ENCODE results near the gene CSPG4.
A peak's percentile ranks its signal among the peaks of the same experiment; 100 is the strongest.
"Not testable (repeated sequence)": the region's sequence is repeated elsewhere in the genome, so short reads cannot be mapped to it uniquely, and the experiment has no call there.

The CSPG4 gene

GRCh38 chr15:75739791-75740190, 27.1 kb upstream of the CSPG4 start:
- no peak for TF ChIP-seq CTCF (IDR thresholded peaks at IDR 0.05; ENCODE audit: extremely low read depth, missing control alignments)

GRCh38 chr15:75738647-75739325, 26.1 kb upstream of the CSPG4 start:
- TF ChIP-seq CTCF (IDR thresholded peaks at IDR 0.05; ENCODE audit: extremely low read depth, missing control alignments): no peak
- peak; percentile 99 for DNase-seq (ENCODE audit: low spot score)

More at GRCh38 chr15:75739791-75740190, 27.1 kb upstream of the CSPG4 start:
- DNase-seq (ENCODE audit: low spot score): no peak

- TF ChIP-seq CTCF (IDR thresholded peaks at IDR 0.05; ENCODE audit: extremely low read depth, missing control alignments): no peak
- DNase-seq (ENCODE audit: low spot score): no peak
Measured at GRCh38 chr15:75738014-75738646, 25.5 kb upstream of the CSPG4 start.

GRCh38 chr15:75737116-75738013, 24.7 kb upstream of the CSPG4 start:
- DNase-seq (ENCODE audit: low spot score): not testable (repeated sequence)

GRCh38 chr15:75736256-75736655, 23.6 kb upstream of the CSPG4 start:
- no peak for DNase-seq (ENCODE audit: low spot score)
- TF ChIP-seq CTCF (IDR thresholded peaks at IDR 0.05; ENCODE audit: extremely low read depth, missing control alignments): no peak

GRCh38 chr15:75734861-75735760, 22.5 kb upstream of the CSPG4 start:
- not testable (repeated sequence) for DNase-seq (ENCODE audit: low spot score)

GRCh38 chr15:75733761-75734651, 21.4 kb upstream of the CSPG4 start:
- no peak for TF ChIP-seq CTCF (IDR thresholded peaks at IDR 0.05; ENCODE audit: extremely low read depth, missing control alignments)
- DNase-seq (ENCODE audit: low spot score): no peak

Measured in GM20000 (cell line).